Caco-2 (cell line): ENCODE measurements around the gene FTCDNL1. TPM values are rescaled to one million over a fixed set of nuclear protein-coding genes. Genes with fewer than 3 reads are reported as not detected.

Experiments used
- BruUV-seq: library from RNA; stranded (reverse); fragments of 400-500 nt; replicated peaks from 2 replicates; lab custom pipeline; 2021; lab: Mats Ljungman, UMichigan
- CTCF ChIA-PET: fragments of 300-600 bp; sonication (Branson Sonifier 250); formaldehyde crosslinking; loops from one replicate; lab custom pipeline; 2022; ENCODE audit warnings: antibody characterized with exemption; lab: Charles Lee
- POLR2A ChIA-PET: fragments of 300-600 bp; sonication (Branson Sonifier 250); formaldehyde crosslinking; loops from one replicate; lab custom pipeline; 2022; ENCODE audit warnings: antibody characterized with exemption; lab: Charles Lee
- DNase-seq, 2 experiments: peaks; one replicate each; pipeline versions ENCODE4 v3.0.0 to v3.0.0-alpha.2; 2020 to 2022
- H3K27me3 ChIP-seq: replicated peaks from 2 replicates; pipeline ENCODE4 v1.6.0; 2011; ENCODE audit warnings: low read length; ENCODE audit not compliant: control insufficient read depth, insufficient read depth
- H3K36me3 ChIP-seq: 2 replicates; pipeline ENCODE4 v1.5.1; 2011; ENCODE audit warnings: low read length; ENCODE audit not compliant: control insufficient read depth, insufficient read depth
- H3K4me1 ChIP-seq: fragments of 250-450 bp; sonication (Bioruptor Pico); 2 replicates; pipeline ENCODE4 v1.5.1; 2020; ENCODE audit warnings: mild to moderate bottlenecking
- H3K4me3 ChIP-seq: 2 replicates; pipeline ENCODE4 v1.5.1; 2011; ENCODE audit warnings: low read depth, mild to moderate bottlenecking, control low read depth, low read length
- H3K9me3 ChIP-seq: fragments of 250-450 bp; sonication (Bioruptor Pico); 2 replicates; pipeline ENCODE4 v1.5.1; 2020; ENCODE audit warnings: mild to moderate bottlenecking, moderate library complexity
- H3K27ac Mint-ChIP-seq: one replicate; pipeline ENCODE4 v1.8.0; 2022; ENCODE audit warnings: mixed read lengths; ENCODE audit not compliant: unreplicated experiment
- H3K27me3 Mint-ChIP-seq: one replicate; pipeline ENCODE4 v1.8.0; 2022; ENCODE audit warnings: mixed read lengths; ENCODE audit not compliant: insufficient read depth, unreplicated experiment
- H3K36me3 Mint-ChIP-seq: one replicate; pipeline ENCODE4 v1.8.0; 2022; ENCODE audit warnings: mild to moderate bottlenecking, mixed read lengths; ENCODE audit not compliant: insufficient read depth, unreplicated experiment
- H3K4me1 Mint-ChIP-seq: one replicate; pipeline ENCODE4 v1.8.0; 2022; ENCODE audit warnings: low read depth, mixed read lengths; ENCODE audit not compliant: unreplicated experiment
- H3K4me3 Mint-ChIP-seq: one replicate; pipeline ENCODE4 v1.8.0; 2022; ENCODE audit warnings: mild to moderate bottlenecking, moderate library complexity, mixed read lengths; ENCODE audit not compliant: unreplicated experiment
- H3K9me3 Mint-ChIP-seq: one replicate; pipeline ENCODE4 v1.8.0; 2022; ENCODE audit warnings: mixed read lengths; ENCODE audit not compliant: unreplicated experiment
- CTCF ChIP-seq, 2 experiments: fragments of 200-600 bp in 1 of 2; IDR thresholded peaks; 1 replicate in 1 of 2; 2 replicates in 1 of 2; pipeline versions ENCODE4 v1.5.1 to v1.8.0; 2011 to 2022; ENCODE audit warnings: antibody characterized with exemption in 1 of 2, control low read depth in 1 of 2, inconsistent platforms in 1 of 2, low read depth in 1 of 2, low read length in 1 of 2, mild to moderate bottlenecking in 1 of 2, moderate library complexity in 1 of 2; ENCODE audit not compliant: insufficient read depth in 1 of 2, severe bottlenecking in 1 of 2, unreplicated experiment in 1 of 2
- intact Hi-C: fragments of 100-400 bp; cut with micrococcal nuclease; formaldehyde crosslinking; loops from one replicate; pipeline ENCODE4 v1.10.0; 2022; ENCODE audit not compliant: unreplicated experiment
- total RNA-seq: library from RNA; stranded (reverse); gene quantifications from 2 replicates; pipeline ENCODE4 v1.2.3, GENCODE V29; 2022

FTCDNL1 gene
- total RNA-seq, 1 experiment from 2014 or later = 0.68 TPM

- Histone ChIP-seq H3K4me1 (no peaks in the 10 kb centered on the region), H3K9me3 (no peaks in the 10 kb centered on the region), H3K4me3 (no peak overlapping the region), H3K27me3 (no peaks in the 10 kb centered on the region), H3K36me3 (no peaks in the 10 kb centered on the region)
- Mint-ChIP-seq H3K4me3 (no peak overlapping the region), H3K9me3 (no peaks in the 10 kb centered on the region), H3K27ac (no peak overlapping the region), H3K36me3 (no peaks in the 10 kb centered on the region), H3K27me3 (peaks cover 12% of the 10 kb centered on the region), H3K4me1 (peaks cover 6% of the 10 kb centered on the region)
- intact Hi-C loops = no loop called here
- no peak for DNase-seq
- ChIA-PET CTCF (no interaction called here), POLR2A (no interaction called here)
- no TSS peak for BruUV-seq
- no peak for TF ChIP-seq CTCF (IDR thresholded peaks at IDR 0.05; ENCODE audit: insufficient read depth in 1 of 2, low read depth in 1 of 2, low read length in 1 of 2, severe bottlenecking in 1 of 2, unreplicated experiment in 1 of 2)
Observed at GRCh38 chr2:199848389-199849130, 2.4 kb downstream of the FTCDNL1 start.

GRCh38 chr2:199847181-199847864, 3.7 kb downstream of the FTCDNL1 start:
- Histone ChIP-seq H3K36me3 (no peaks in the 10 kb centered on the region), H3K27me3 (no peaks in the 10 kb centered on the region), H3K9me3 (no peaks in the 10 kb centered on the region), H3K4me3 (no peak overlapping the region), H3K4me1 (no peaks in the 10 kb centered on the region)
- Mint-ChIP-seq H3K4me1 (peaks cover 6% of the 10 kb centered on the region), H3K27ac (no peak overlapping the region), H3K9me3 (no peaks in the 10 kb centered on the region), H3K4me3 (no peak overlapping the region), H3K27me3 (peaks cover 6% of the 10 kb centered on the region), H3K36me3 (no peaks in the 10 kb centered on the region)
- no peak for DNase-seq
- ChIA-PET CTCF (no interaction called here), POLR2A (no interaction called here)
- TF ChIP-seq CTCF (IDR thresholded peaks at IDR 0.05; ENCODE audit: insufficient read depth in 1 of 2, low read depth in 1 of 2, low read length in 1 of 2, severe bottlenecking in 1 of 2, unreplicated experiment in 1 of 2) = no peak
- intact Hi-C loops = no loop called here
- BruUV-seq = no TSS peak

GRCh38 chr2:199842631-199843395, 8.2 kb downstream of the FTCDNL1 start:
- Mint-ChIP-seq H3K9me3 (peaks cover 9% of the 10 kb centered on the region), H3K4me3 (no peak overlapping the region), H3K27ac (no peak overlapping the region), H3K36me3 (no peaks in the 10 kb centered on the region), H3K4me1 (no peaks in the 10 kb centered on the region), H3K27me3 (peaks cover 18% of the 10 kb centered on the region)
- no peaks in the 10 kb centered on the region for H3K9me3 ChIP-seq
- no TSS peak for BruUV-seq
- no peak for DNase-seq
- no peak for TF ChIP-seq CTCF (IDR thresholded peaks at IDR 0.05; ENCODE audit: insufficient read depth in 1 of 2, low read depth in 1 of 2, low read length in 1 of 2, severe bottlenecking in 1 of 2, unreplicated experiment in 1 of 2)
- ChIA-PET POLR2A (no interaction called here), CTCF (interaction anchor here (0.9 kb wide), 1 partner anchor 10 kb away, joined by 3 read pairs; no protein-coding TSS in a partner anchor)
- H3K36me3 ChIP-seq = no peaks in the 10 kb centered on the region
- intact Hi-C loops = no loop called here
- H3K27me3 ChIP-seq = no peaks in the 10 kb centered on the region
- no peaks in the 10 kb centered on the region for H3K4me1 ChIP-seq
- no peak overlapping the region for H3K4me3 ChIP-seq
